Activated naive CD4-positive, alpha-beta T cell treated with anti-CD3 and anti-CD28 coated beads for 36 hours (primary cell): ENCODE measurements around the gene MARCO. TPM values are rescaled to one million over a fixed set of nuclear protein-coding genes. Genes with fewer than 3 reads are reported as not detected.

Experiments used
- CTCF ChIA-PET: fragments of 350-600 bp; sonication (Branson Sonifier 250); formaldehyde crosslinking; loops from one replicate; lab custom pipeline; 2021; ENCODE audit warnings: antibody characterized with exemption; lab: Charles Lee
- DNase-seq: peaks from one replicate; pipeline ENCODE4 v3.0.0-alpha.2; 2020
- H3K27ac Mint-ChIP-seq: one replicate; pipeline ENCODE4 v1.8.0; 2021; ENCODE audit warnings: mild to moderate bottlenecking, mixed read lengths
- H3K27me3 Mint-ChIP-seq: one replicate; pipeline ENCODE4 v1.8.0; 2021; ENCODE audit warnings: low read depth, mixed read lengths
- H3K36me3 Mint-ChIP-seq: one replicate; pipeline ENCODE4 v1.8.0; 2021; ENCODE audit warnings: low read depth, mixed read lengths
- H3K4me1 Mint-ChIP-seq: one replicate; pipeline ENCODE4 v1.8.0; 2021; ENCODE audit warnings: low read depth, mixed read lengths
- H3K4me3 Mint-ChIP-seq: one replicate; pipeline ENCODE4 v1.8.0; 2021; ENCODE audit warnings: mild to moderate bottlenecking, moderate library complexity, mixed read lengths
- H3K9me3 Mint-ChIP-seq: one replicate; pipeline ENCODE4 v1.8.0; 2021; ENCODE audit warnings: mixed read lengths
- intact Hi-C: fragments of 100-400 bp; cut with micrococcal nuclease; formaldehyde crosslinking; loops from one replicate; pipeline ENCODE4 v1.15.1; 2023
- total RNA-seq, 2 experiments: library from RNA; stranded (reverse); gene quantifications; one replicate each; pipeline ENCODE4 v1.2.3, GENCODE V29; 2021

MARCO gene
- total RNA-seq, 2 experiments from 2014 or later = not detected

GRCh38 chr2:118969734-118970395 lies 27.9 kb downstream of the MARCO start:
- Mint-ChIP-seq H3K4me1 (no peaks in the 10 kb centered on the region), H3K36me3 (no peaks in the 10 kb centered on the region), H3K9me3 (no peaks in the 10 kb centered on the region), H3K27ac (no peak overlapping the region), H3K4me3 (no peak overlapping the region), H3K27me3 (peaks cover 12% of the 10 kb centered on the region)
- intact Hi-C loops = no loop called here
- DNase-seq = no peak
- CTCF ChIA-PET = no interaction called here

DNA sequence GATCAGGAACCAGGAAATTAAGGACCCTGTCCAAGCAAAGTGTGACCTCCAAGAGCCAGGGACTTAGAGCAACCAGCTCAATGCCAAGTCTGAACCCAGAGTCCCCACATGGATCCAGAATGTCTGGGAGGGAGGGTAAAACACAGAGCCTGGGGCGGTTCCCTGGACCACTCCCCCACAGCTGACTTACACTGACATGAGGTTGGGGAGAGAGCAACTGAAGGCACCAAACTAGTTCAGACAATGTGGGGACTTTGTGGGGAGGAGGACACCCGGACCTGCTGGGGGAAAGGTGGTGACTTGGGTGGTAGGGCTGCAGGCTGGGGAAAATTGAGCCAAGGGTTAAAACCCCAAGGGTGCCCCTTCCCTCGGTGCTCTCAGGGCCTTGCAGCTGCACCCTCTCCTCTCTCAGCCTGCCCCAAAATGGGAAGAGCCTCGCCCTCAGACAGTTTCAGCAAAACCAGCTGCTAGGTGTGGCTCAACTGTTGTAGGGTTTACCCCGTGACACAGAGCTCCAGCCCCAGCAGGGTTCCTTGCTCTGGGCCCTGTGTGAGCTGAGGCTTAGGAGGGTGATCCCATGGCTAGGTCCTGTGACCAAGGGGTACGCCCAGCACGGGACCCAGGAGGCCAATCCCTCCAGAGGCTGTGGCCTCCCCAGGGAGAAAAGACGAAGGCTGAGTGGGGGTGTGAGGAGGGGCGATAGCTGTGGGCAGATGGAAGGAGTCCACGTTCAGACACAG lies 28.6 kb downstream of the MARCO start:
- H3K27ac Mint-ChIP-seq = no peak overlapping the region
- CTCF ChIA-PET = no interaction called here
- intact Hi-C loops = no loop called here

GRCh38 chr2:118971245-118972122 lies 29.5 kb downstream of the MARCO start:
- Mint-ChIP-seq H3K27me3 (peaks cover 17% of the 10 kb centered on the region), H3K9me3 (peaks cover 2% of the 10 kb centered on the region), H3K36me3 (no peaks in the 10 kb centered on the region), H3K27ac (no peak overlapping the region), H3K4me3 (no peak overlapping the region), H3K4me1 (no peaks in the 10 kb centered on the region)
- CTCF ChIA-PET = no interaction called here
- no peak for DNase-seq
- intact Hi-C loops = no loop called here

More for the DNA sequence above, 28.6 kb downstream of the MARCO start:
- H3K9me3 Mint-ChIP-seq = no peaks in the 10 kb centered on the region
- H3K36me3 Mint-ChIP-seq = no peaks in the 10 kb centered on the region
- DNase-seq = no peak
- H3K4me1 Mint-ChIP-seq = no peaks in the 10 kb centered on the region
- H3K27me3 Mint-ChIP-seq = peaks cover 16% of the 10 kb centered on the region
- H3K4me3 Mint-ChIP-seq = no peak overlapping the region

- Mint-ChIP-seq H3K27ac (no peak overlapping the region), H3K36me3 (no peaks in the 10 kb centered on the region), H3K4me3 (no peak overlapping the region), H3K4me1 (no peaks in the 10 kb centered on the region), H3K9me3 (peaks cover 7% of the 10 kb centered on the region), H3K27me3 (peaks cover 13% of the 10 kb centered on the region)
- intact Hi-C loops = no loop called here
- no peak for DNase-seq
- CTCF ChIA-PET = no interaction called here
Observed at GRCh38 chr2:118973542-118973951, 31.6 kb downstream of the MARCO start.

GRCh38 chr2:118974103-118974993 lies 32.4 kb downstream of the MARCO start:
- Mint-ChIP-seq H3K9me3 (peaks cover 7% of the 10 kb centered on the region), H3K4me3 (no peak overlapping the region), H3K36me3 (no peaks in the 10 kb centered on the region), H3K27ac (no peak overlapping the region), H3K27me3 (peaks cover 13% of the 10 kb centered on the region), H3K4me1 (no peaks in the 10 kb centered on the region)
- intact Hi-C loops = no loop called here
- no peak for DNase-seq
- CTCF ChIA-PET = no interaction called here

DNA sequence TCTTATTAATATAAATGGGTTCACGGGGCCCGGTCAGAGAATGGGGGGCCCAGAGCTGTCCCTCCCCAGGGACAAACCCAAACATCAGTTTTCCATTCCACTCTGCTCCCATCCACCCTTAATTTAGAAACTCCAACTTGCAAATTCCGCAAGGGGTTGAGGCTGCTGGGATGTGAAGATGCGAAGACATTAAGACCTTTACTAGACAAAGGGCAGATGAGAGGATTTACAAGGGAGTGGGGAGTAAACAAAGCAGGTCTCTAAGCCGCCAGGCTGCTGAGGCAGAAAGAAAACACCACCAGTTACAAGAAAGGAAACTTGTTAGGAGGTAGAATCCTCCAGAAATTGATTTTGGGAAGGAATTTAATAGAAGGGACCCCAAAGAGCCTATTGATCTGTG lies 33.1 kb downstream of the MARCO start:
- DNase-seq = no peak
- Mint-ChIP-seq H3K27ac (no peak overlapping the region), H3K4me3 (no peak overlapping the region), H3K4me1 (no peaks in the 10 kb centered on the region), H3K27me3 (peaks cover 13% of the 10 kb centered on the region), H3K9me3 (peaks cover 7% of the 10 kb centered on the region), H3K36me3 (no peaks in the 10 kb centered on the region)
- CTCF ChIA-PET = no interaction called here
- intact Hi-C loops = no loop called here

DNA sequence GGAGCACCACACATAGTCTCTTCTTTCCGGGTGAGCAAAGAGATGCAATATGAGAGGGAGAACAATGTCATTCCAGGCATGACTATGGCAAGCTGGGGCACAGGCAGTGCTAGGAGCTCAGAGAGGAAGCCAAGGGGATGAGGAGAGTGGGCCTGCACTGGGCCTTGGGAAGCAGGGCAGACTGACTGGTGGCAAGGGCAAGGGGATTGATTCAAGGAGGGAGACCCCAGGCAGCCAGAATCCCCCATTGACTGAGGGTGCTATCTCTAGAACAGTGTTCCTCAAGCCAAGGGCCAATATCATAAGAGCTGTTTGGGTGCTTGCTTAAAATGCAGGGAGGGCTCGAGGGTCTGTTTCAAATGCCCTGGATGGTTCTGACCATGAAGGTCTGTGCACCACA lies 36.1 kb downstream of the MARCO start:
- no peak for DNase-seq
- Mint-ChIP-seq H3K27me3 (peaks cover 9% of the 10 kb centered on the region), H3K9me3 (peaks cover 7% of the 10 kb centered on the region), H3K4me1 (no peaks in the 10 kb centered on the region), H3K27ac (no peak overlapping the region), H3K4me3 (no peak overlapping the region), H3K36me3 (no peaks in the 10 kb centered on the region)
- CTCF ChIA-PET = no interaction called here
- intact Hi-C loops = no loop called here

DNA sequence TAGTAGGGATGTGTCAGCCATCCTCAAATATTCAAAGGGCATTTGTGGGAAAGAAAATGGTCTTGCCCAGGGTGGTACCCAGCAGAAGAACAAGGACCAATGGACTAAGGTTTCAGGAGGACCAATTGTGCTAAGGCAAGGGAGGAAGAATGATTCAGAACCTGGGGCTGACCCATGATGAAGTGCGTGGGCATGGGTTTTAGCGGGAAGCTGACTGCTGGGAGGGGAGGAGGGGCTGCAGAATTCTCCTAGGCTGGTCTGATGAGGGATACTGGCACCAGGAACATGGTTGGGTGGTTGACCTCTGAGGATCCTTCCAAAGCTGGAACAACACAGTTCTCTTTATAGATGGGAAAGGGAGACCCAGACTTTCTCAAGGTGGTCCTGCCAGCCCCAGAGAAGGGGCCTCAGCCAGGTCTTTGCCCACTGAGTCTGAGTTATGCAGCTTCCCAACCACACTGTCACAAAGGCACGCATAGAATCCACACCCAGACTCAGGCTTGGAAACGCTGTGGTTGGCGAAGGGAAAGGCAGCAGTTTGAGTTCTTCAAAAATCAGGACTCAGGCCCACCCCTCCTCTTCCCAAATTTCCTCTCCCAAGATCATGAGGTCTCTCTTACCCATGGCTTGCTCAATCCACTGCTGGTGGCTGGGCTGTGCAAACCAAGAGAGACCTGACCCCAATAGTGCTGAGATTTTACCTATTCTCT lies 37.3 kb downstream of the MARCO start:
- intact Hi-C loops = no loop called here
- Mint-ChIP-seq H3K9me3 (peaks cover 7% of the 10 kb centered on the region), H3K4me3 (no peak overlapping the region), H3K27me3 (peaks cover 5% of the 10 kb centered on the region), H3K36me3 (no peaks in the 10 kb centered on the region), H3K27ac (no peak overlapping the region), H3K4me1 (no peaks in the 10 kb centered on the region)
- CTCF ChIA-PET = no interaction called here
- no peak for DNase-seq

- DNase-seq = no peak
- intact Hi-C loops = no loop called here
- no peak overlapping the region for H3K4me3 Mint-ChIP-seq
- peaks cover 8% of the 10 kb centered on the region for H3K27me3 Mint-ChIP-seq
- CTCF ChIA-PET = no interaction called here
- H3K9me3 Mint-ChIP-seq = peaks cover 7% of the 10 kb centered on the region
- H3K27ac Mint-ChIP-seq = no peak overlapping the region
- H3K4me1 Mint-ChIP-seq = no peaks in the 10 kb centered on the region
- no peaks in the 10 kb centered on the region for H3K36me3 Mint-ChIP-seq
Observed at GRCh38 chr2:118980022-118980421, 38.0 kb downstream of the MARCO start.

DNA sequence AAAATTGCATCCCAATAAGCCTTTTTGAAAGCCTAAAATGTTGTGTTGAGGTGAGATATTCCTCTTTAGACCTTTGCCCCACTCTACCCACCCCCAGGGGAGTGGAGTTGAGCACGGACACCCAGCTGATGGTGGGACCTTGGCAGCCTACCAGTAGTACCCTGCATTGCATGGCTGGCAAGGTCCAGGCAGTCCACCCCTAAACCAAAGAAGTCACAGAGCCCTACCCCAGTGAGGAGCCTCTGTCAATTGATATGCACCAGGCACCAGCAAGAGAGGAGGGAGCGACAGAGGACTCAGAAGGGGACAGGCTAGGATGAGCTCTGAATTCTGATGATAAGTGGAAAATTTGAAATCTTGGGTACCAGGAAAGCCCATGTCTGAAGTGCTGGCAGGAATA lies 38.6 kb downstream of the MARCO start:
- CTCF ChIA-PET = no interaction called here
- H3K9me3 Mint-ChIP-seq = peaks cover 7% of the 10 kb centered on the region
- H3K36me3 Mint-ChIP-seq = no peaks in the 10 kb centered on the region
- no peaks in the 10 kb centered on the region for H3K4me1 Mint-ChIP-seq
- H3K27ac Mint-ChIP-seq = no peak overlapping the region
- DNase-seq = no peak
- peaks cover 3% of the 10 kb centered on the region for H3K27me3 Mint-ChIP-seq
- intact Hi-C loops = no loop called here
- no peak overlapping the region for H3K4me3 Mint-ChIP-seq

GRCh38 chr2:118981632-118982031 lies 39.6 kb downstream of the MARCO start:
- peaks cover 5% of the 10 kb centered on the region for H3K9me3 Mint-ChIP-seq
- H3K36me3 Mint-ChIP-seq = no peaks in the 10 kb centered on the region
- no peak overlapping the region for H3K27ac Mint-ChIP-seq
- H3K4me3 Mint-ChIP-seq = no peak overlapping the region
- H3K27me3 Mint-ChIP-seq = peaks cover 4% of the 10 kb centered on the region
- intact Hi-C loops = no loop called here
- H3K4me1 Mint-ChIP-seq = no peaks in the 10 kb centered on the region
- no peak for DNase-seq
- CTCF ChIA-PET = interaction anchor here (0.6 to 0.9 kb wide), 3 partner anchors 85 to 935 kb away, joined by 3 to 4 read pairs (median 3); no protein-coding TSS in a partner anchor
